Liver (tissue), 9 donors: ENCODE measurements around the gene KIAA1755. TPM values are rescaled to one million over a fixed set of nuclear protein-coding genes. Genes with fewer than 3 reads are reported as not detected.

Experiments used
- DNase-seq: peaks from one replicate; pipeline ENCODE4 v3.0.0-alpha.2; 2017; ENCODE audit warnings: low spot score
- H3K27ac ChIP-seq, 2 donors: one replicate each; pipeline ENCODE4 v1.7.0; 2013; ENCODE audit warnings: inconsistent platforms in 2 of 2, low read length in 2 of 2, control low read depth in 1 of 2, low read depth in 1 of 2, mild to moderate bottlenecking in 1 of 2
- H3K27me3 ChIP-seq, 4 donors: one replicate each; pipeline versions ENCODE4 v1.6.1 to v1.7.0; 2013; ENCODE audit warnings: low read length in 3 of 4, inconsistent platforms in 1 of 4, mild to moderate bottlenecking in 1 of 4, moderate library complexity in 1 of 4; ENCODE audit not compliant: control insufficient read depth in 4 of 4, insufficient read depth in 4 of 4
- H3K36me3 ChIP-seq, 4 donors: one replicate each; pipeline versions ENCODE4 v1.6.1 to v1.7.0; 2013; ENCODE audit warnings: low read length in 3 of 4, mild to moderate bottlenecking in 3 of 4, low read depth in 1 of 4, moderate library complexity in 1 of 4; ENCODE audit not compliant: control insufficient read depth in 4 of 4, insufficient read depth in 3 of 4
- H3K4me1 ChIP-seq, 4 donors: one replicate each; pipeline versions ENCODE4 v1.6.1 to v1.7.0; 2013; ENCODE audit warnings: low read length in 3 of 4, mild to moderate bottlenecking in 3 of 4, moderate library complexity in 1 of 4; ENCODE audit not compliant: control insufficient read depth in 4 of 4, insufficient read depth in 4 of 4
- H3K4me3 ChIP-seq, 3 donors: one replicate each; pipeline versions ENCODE4 v1.6.1 to v1.7.0; 2013; ENCODE audit warnings: low read length in 3 of 3, control low read depth in 1 of 3, low read depth in 1 of 3, mild to moderate bottlenecking in 1 of 3
- H3K9ac ChIP-seq, 2 donors: one replicate each; pipeline ENCODE4 v1.7.0; 2013; ENCODE audit warnings: low read length in 2 of 2, mild to moderate bottlenecking in 2 of 2, moderate library complexity in 2 of 2, control low read depth in 1 of 2, low read depth in 1 of 2
- H3K9me3 ChIP-seq, 4 donors: one replicate each; pipeline versions ENCODE4 v1.6.1 to v1.7.0; 2013; ENCODE audit warnings: low read length in 3 of 4; ENCODE audit not compliant: control insufficient read depth in 4 of 4
- ATF3 ChIP-seq: IDR thresholded peaks from 2 replicates; pipeline ENCODE4 v1.6.1; 2016; ENCODE audit warnings: antibody characterized with exemption
- CTCF ChIP-seq: fragments of 150-350 bp; IDR thresholded peaks from 2 replicates; pipeline ENCODE4 v1.5.1; 2017; ENCODE audit warnings: improper control_type of control experiment, low read depth, low read length; ENCODE audit not compliant: missing input control
- EGR1 ChIP-seq, 2 donors: IDR thresholded peaks; 2 replicates each; pipeline ENCODE4 v1.6.1; 2016 to 2018; ENCODE audit warnings: antibody characterized with exemption in 2 of 2, low read depth in 2 of 2
- FOXA1 ChIP-seq: IDR thresholded peaks from 2 replicates; pipeline ENCODE4 v1.6.1; 2016; ENCODE audit warnings: antibody characterized with exemption
- FOXA2 ChIP-seq: IDR thresholded peaks from 2 replicates; pipeline ENCODE4 v1.6.1; 2016; ENCODE audit warnings: antibody characterized with exemption
- HNF4G ChIP-seq: IDR thresholded peaks from 2 replicates; pipeline ENCODE4 v1.6.1; 2016; ENCODE audit warnings: antibody characterized with exemption
- JUND ChIP-seq, 2 donors: IDR thresholded peaks; 2 replicates each; pipeline ENCODE4 v1.6.1; 2016; ENCODE audit warnings: antibody characterized with exemption in 2 of 2
- MAX ChIP-seq: IDR thresholded peaks from 2 replicates; pipeline ENCODE4 v1.6.1; 2016; ENCODE audit warnings: antibody characterized with exemption
- NR2F2 ChIP-seq: IDR thresholded peaks from 2 replicates; pipeline ENCODE4 v1.6.1; 2016; ENCODE audit warnings: antibody characterized with exemption
- REST ChIP-seq: IDR thresholded peaks from 2 replicates; pipeline ENCODE4 v1.6.1; 2016; ENCODE audit warnings: antibody characterized with exemption, mild to moderate bottlenecking
- RXRA ChIP-seq, 2 donors: IDR thresholded peaks; 2 replicates each; pipeline ENCODE4 v1.6.1; 2017 to 2018; ENCODE audit warnings: antibody characterized with exemption in 2 of 2, mild to moderate bottlenecking in 1 of 2
- SP1 ChIP-seq: IDR thresholded peaks from 2 replicates; pipeline ENCODE4 v1.6.1; 2018; ENCODE audit warnings: antibody characterized with exemption, mild to moderate bottlenecking
- TAF1 ChIP-seq: conservative IDR thresholded peaks from 2 replicates; pipeline ENCODE4 v1.6.1; 2016; ENCODE audit warnings: antibody characterized with exemption, mild to moderate bottlenecking
- YY1 ChIP-seq: IDR thresholded peaks from 2 replicates; pipeline ENCODE4 v1.6.1; 2016; ENCODE audit warnings: antibody characterized with exemption, mild to moderate bottlenecking
- ZBTB33 ChIP-seq: IDR thresholded peaks from 2 replicates; pipeline ENCODE4 v1.6.1; 2016; ENCODE audit warnings: antibody characterized with exemption
- WGBS: extraction: QIAGEN DNeasy Blood & Tissue Kit; methylation state at CpG from one replicate; pipeline ENCODE4 v1.1.7; 2013; 5-methylcytosine and 5-hydroxymethylcytosine counted together
- polyA plus RNA-seq, 2 donors: library from polyadenylated mRNA; stranded (reverse) in 1 of 2; unstranded in 1 of 2; fragments of 200-250 nt in 1 of 2; fragments of >200 nt in 1 of 2; fragmentation: Nextera tagmentation in 1 of 2; extraction: Ambion mirVana in 1 of 2; gene quantifications; one replicate each; pipeline versions ENCODE4 v1.2.1 to v1.2.3, GENCODE V29; 2013 to 2015
- total RNA-seq, 2 donors: library from RNA; depleted of rRNA; stranded (reverse); fragments of >200 nt; gene quantifications; one replicate each; pipeline ENCODE4 v1.2.3, GENCODE V29; 2014
- donor health status: healthy.
- donor health status: healthy.
- donor health status: healthy.
- donor health status: healthy.
- donor health status: healthy.

KIAA1755 gene
- total and polyA plus RNA-seq, 4 donors, result 0.09 to 1.4 (median 0.81) TPM

- TF ChIP-seq FOXA1, result no peak
- no peak for TF ChIP-seq YY1
- TF ChIP-seq REST, result no peak
- TF ChIP-seq JUND (IDR thresholded peaks at IDR 0.05), result no peak
- TF ChIP-seq MAX, result no peak
- TF ChIP-seq HNF4G, result no peak
- TF ChIP-seq EGR1 (IDR thresholded peaks at IDR 0.05; ENCODE audit: low read depth in 2 of 2), result no peak
- no peak for TF ChIP-seq NR2F2
- no peak for TF ChIP-seq RXRA (IDR thresholded peaks at IDR 0.05)
- H3K27me3 ChIP-seq, result no peaks in the 10 kb centered on the region
- H3K27ac ChIP-seq, result no peak overlapping the region
- no peak overlapping the region for H3K9ac ChIP-seq
- no peak for DNase-seq
- H3K36me3 ChIP-seq, result no peaks in the 10 kb centered on the region
- H3K4me3 ChIP-seq, result no peak overlapping the region
- no peaks in the 10 kb centered on the region for H3K9me3 ChIP-seq
- H3K4me1 ChIP-seq, result peaks cover 0 to 4% (median 0%) of the 10 kb centered on the region in 4 donors
- WGBS, result 92% methylated on average over 24 of the region's 24 CpGs
Observed at GRCh38 chr20:38216746-38217595, 43.6 kb downstream of the KIAA1755 start.

GRCh38 chr20:38216201-38216600 lies 44.3 kb downstream of the KIAA1755 start:
- 82% methylated on average over 6 of the region's 6 CpGs for WGBS
- TF ChIP-seq ATF3 (no peak), SP1 (no peak), TAF1 (no peak), ZBTB33 (no peak), NR2F2 (no peak), REST (no peak), JUND (IDR thresholded peaks at IDR 0.05) (no peak), FOXA2 (no peak), RXRA (IDR thresholded peaks at IDR 0.05) (no peak), HNF4G (no peak), EGR1 (IDR thresholded peaks at IDR 0.05; ENCODE audit: low read depth in 2 of 2) (no peak), FOXA1 (no peak), YY1 (no peak), CTCF (no peak)
- Histone ChIP-seq H3K27me3 (no peaks in the 10 kb centered on the region), H3K9me3 (no peaks in the 10 kb centered on the region), H3K4me1 (peaks cover 0 to 4% (median 0%) of the 10 kb centered on the region in 4 donors), H3K36me3 (no peaks in the 10 kb centered on the region), H3K4me3 (no peak overlapping the region), H3K9ac (no peak overlapping the region), H3K27ac (no peak overlapping the region)
- DNase-seq, result no peak
